D721Med (cell line): Measurements from ENCODE around the gene VSTM2L.

ENCODE experiments used
- DNase-seq: peaks from one replicate; pipeline ENCODE4 v3.0.0; 2011; ENCODE audit warnings: low spot score; ENCODE audit not compliant: insufficient read length
- FAIRE-seq: peaks from 2 replicates; lab custom pipeline; 2011; peaks lifted over from hg19 to GRCh38; lab: Jason Lieb, UNC
- CTCF ChIP-seq: IDR thresholded peaks from 2 replicates; pipeline ENCODE4 v1.5.1; 2012; ENCODE audit warnings: mild to moderate bottlenecking, control low read depth; ENCODE audit not compliant: insufficient read depth; ENCODE audit errors: missing control alignments

Gene VSTM2L

GRCh38 chr20:37886851-37887297 lies 16.1 kb upstream of the VSTM2L start:
- DNase-seq (no peak), FAIRE-seq (no peak)
- no peak for TF ChIP-seq CTCF

GRCh38 chr20:37888641-37889040 lies 14.3 kb upstream of the VSTM2L start:
- no peak for TF ChIP-seq CTCF
- FAIRE-seq, result no peak
- DNase-seq, result no peak

GRCh38 chr20:37890108-37890507 lies 12.8 kb upstream of the VSTM2L start:
- TF ChIP-seq CTCF, result no peak
- no peak for DNase-seq
- no peak for FAIRE-seq

GRCh38 chr20:37890643-37891042 lies 12.3 kb upstream of the VSTM2L start:
- DNase-seq (no peak), FAIRE-seq (no peak)
- TF ChIP-seq CTCF, result no peak

- no peak for TF ChIP-seq CTCF
- FAIRE-seq (no peak), DNase-seq (no peak)
These were observed 10.9 kb upstream of the VSTM2L start for GRCh38 chr20:37892001-37892400.

GRCh38 chr20:37893566-37894241 lies 9.2 kb upstream of the VSTM2L start:
- FAIRE-seq (no peak), DNase-seq (no peak)
- TF ChIP-seq CTCF, result no peak

GRCh38 chr20:37894454-37894853 lies 8.5 kb upstream of the VSTM2L start:
- FAIRE-seq, result no peak
- no peak for DNase-seq
- no peak for TF ChIP-seq CTCF
